Duodenal mucosa (tissue), 2 donors: Measurements from ENCODE around the gene MATCAP1.

Source experiments
- H3K27ac ChIP-seq: one replicate; pipeline ENCODE4 v1.7.0; 2013; ENCODE audit warnings: low read depth, low read length
- H3K27me3 ChIP-seq, 2 donors: one replicate each; pipeline ENCODE4 v1.7.0; 2013; ENCODE audit warnings: low read length in 2 of 2, control low read depth in 1 of 2; ENCODE audit not compliant: insufficient read depth in 2 of 2, control insufficient read depth in 1 of 2
- H3K36me3 ChIP-seq, 2 donors: one replicate each; pipeline ENCODE4 v1.7.0; 2013; ENCODE audit warnings: low read length in 2 of 2, control low read depth in 1 of 2; ENCODE audit not compliant: insufficient read depth in 2 of 2, control insufficient read depth in 1 of 2
- H3K4me1 ChIP-seq, 2 donors: one replicate each; pipeline ENCODE4 v1.7.0; 2013; ENCODE audit warnings: low read length in 2 of 2, control low read depth in 1 of 2; ENCODE audit not compliant: insufficient read depth in 2 of 2, control insufficient read depth in 1 of 2
- H3K4me3 ChIP-seq, 2 donors: one replicate each; pipeline ENCODE4 v1.7.0; 2013; ENCODE audit warnings: low read length in 2 of 2, low read depth in 1 of 2
- H3K9ac ChIP-seq, 2 donors: one replicate each; pipeline ENCODE4 v1.7.0; 2013; ENCODE audit warnings: low read length in 2 of 2, low read depth in 1 of 2
- H3K9me3 ChIP-seq, 2 donors: one replicate each; pipeline ENCODE4 v1.7.0; 2013; ENCODE audit warnings: low read length in 2 of 2, control low read depth in 1 of 2; ENCODE audit not compliant: control insufficient read depth in 1 of 2

Gene MATCAP1

DNA sequence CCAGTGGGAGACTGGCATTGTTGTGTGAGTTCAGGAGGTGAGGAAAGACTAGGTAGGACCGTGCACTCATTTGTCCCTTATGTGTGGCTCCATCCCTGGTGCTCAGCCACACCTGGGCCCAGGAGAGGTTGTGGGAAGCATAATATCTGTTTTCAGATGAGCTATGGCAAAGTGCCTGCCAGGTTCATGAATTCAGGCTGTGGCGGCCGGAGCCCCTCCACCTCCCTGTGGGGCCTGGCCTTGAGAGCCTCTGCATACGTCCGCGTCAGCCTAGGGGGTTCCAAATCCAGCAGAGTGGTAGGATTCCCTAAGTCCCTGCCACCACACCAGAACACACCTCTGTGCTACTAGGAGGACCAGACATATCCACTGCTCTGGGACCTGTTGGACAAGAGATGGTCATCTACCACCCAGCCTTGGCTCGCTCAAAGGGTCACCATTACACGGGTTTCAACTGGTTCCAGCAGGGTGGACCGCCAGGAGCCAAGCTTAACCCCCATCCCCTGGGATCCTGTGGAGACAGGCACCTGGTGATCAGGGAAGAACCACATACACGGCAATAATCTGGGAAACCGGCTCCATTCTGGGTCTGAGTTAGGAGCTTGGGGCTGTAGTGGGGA, 35.0 kb downstream of the MATCAP1 start:
- H3K27me3 ChIP-seq: no peaks in the 10 kb centered on the region
- no peak overlapping the region for H3K4me3 ChIP-seq
- H3K4me1 ChIP-seq: peaks cover 0 to 10% of the 10 kb centered on the region in 2 donors
- no peaks in the 10 kb centered on the region for H3K9me3 ChIP-seq
- H3K9ac ChIP-seq: no peak overlapping the region
- H3K27ac ChIP-seq: no peak overlapping the region
- H3K36me3 ChIP-seq: peaks cover 17 to 50% of the 10 kb centered on the region in 2 donors

- no peak overlapping the region for H3K4me3 ChIP-seq
- H3K9me3 ChIP-seq: no peaks in the 10 kb centered on the region
- no peak overlapping the region for H3K9ac ChIP-seq
- no peak overlapping the region for H3K27ac ChIP-seq
- H3K36me3 ChIP-seq: peaks cover 17 to 54% of the 10 kb centered on the region in 2 donors
- no peaks in the 10 kb centered on the region for H3K27me3 ChIP-seq
- peaks cover 0 to 10% of the 10 kb centered on the region in 2 donors for H3K4me1 ChIP-seq
These were observed 35.5 kb downstream of the MATCAP1 start for GRCh38 chr16:67148221-67148620.

DNA sequence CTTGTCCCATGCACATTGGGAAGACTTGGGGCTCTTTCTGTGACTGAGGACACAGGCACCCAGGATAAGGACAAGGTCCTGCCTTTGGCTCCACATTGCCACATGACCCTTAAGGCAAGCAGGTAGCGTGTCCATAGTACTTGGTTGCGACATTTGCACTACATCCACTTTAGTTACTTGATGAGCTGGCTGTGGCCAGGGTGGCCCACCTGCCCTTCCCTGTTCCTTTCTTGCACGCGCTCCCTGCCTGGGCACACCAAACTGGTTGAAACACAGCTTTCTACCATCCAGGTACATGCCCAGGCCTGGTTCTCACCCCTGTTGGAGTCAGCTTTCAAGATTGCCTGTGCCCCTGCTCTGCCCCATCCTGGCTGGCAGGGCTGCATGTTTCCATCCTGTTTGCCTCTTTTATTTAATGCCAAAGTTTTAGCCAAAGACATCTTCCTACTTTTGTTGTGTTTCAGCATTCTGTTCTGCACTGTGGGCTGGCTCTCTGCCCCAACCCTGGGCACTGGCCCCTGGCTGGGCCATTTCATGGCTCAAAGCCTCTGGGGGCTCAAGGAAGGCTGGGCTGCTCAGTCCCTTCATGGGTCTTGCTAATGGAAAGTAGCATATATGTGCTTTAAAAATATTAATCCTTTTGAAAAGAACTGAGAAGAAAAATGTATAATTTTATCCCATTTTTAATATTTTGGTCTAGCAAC, 36.2 kb downstream of the MATCAP1 start:
- H3K27ac ChIP-seq: no peak overlapping the region
- H3K4me3 ChIP-seq: no peak overlapping the region
- peaks cover 0 to 10% of the 10 kb centered on the region in 2 donors for H3K4me1 ChIP-seq
- H3K27me3 ChIP-seq: no peaks in the 10 kb centered on the region
- no peaks in the 10 kb centered on the region for H3K9me3 ChIP-seq
- H3K36me3 ChIP-seq: peaks cover 17 to 59% of the 10 kb centered on the region in 2 donors
- H3K9ac ChIP-seq: no peak overlapping the region

DNA sequence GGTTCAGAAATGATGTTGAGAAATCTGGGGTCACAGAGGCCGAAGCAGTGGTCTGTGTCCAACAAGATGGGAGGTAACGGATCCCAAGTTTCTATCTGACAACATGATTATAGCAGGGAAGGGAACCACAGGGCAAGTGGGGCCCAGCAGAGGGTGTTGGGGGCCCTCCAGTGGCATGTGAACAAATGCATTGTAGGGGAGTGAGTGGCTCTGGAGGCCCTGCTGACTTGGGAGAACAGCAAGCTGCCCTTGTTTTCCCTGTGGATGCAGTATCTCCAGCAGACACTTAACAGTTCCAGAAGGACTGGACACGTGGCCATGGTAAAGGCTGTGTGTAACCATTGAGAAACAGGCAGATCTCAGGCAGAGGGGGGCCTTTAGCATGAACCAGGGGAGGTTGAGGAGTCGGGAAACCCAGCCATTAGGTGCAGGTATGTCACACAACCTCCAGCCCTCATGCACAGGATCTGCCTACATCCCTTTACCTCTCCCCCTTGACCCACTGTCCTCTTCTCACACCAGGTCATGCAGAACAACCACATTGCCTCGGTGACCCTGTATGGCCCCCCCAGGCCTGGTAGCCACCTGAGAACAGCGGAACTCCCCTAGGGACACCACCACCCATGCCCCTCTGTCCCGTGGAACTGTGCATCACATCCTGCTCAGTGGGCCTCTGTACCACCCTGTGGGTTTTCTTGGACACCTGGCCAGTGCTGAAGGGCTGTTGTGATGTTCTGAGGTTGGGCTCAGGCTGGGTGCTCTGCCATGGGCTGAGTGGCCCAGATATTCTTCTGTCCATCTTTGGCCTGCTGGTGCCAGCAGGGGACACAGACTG, 37.0 kb downstream of the MATCAP1 start:
- Histone ChIP-seq H3K4me3 (no peak overlapping the region), H3K9ac (no peak overlapping the region), H3K9me3 (no peaks in the 10 kb centered on the region), H3K36me3 (peaks cover 17 to 68% of the 10 kb centered on the region in 2 donors), H3K4me1 (peaks cover 0 to 10% of the 10 kb centered on the region in 2 donors), H3K27ac (no peak overlapping the region), H3K27me3 (no peaks in the 10 kb centered on the region)

DNA sequence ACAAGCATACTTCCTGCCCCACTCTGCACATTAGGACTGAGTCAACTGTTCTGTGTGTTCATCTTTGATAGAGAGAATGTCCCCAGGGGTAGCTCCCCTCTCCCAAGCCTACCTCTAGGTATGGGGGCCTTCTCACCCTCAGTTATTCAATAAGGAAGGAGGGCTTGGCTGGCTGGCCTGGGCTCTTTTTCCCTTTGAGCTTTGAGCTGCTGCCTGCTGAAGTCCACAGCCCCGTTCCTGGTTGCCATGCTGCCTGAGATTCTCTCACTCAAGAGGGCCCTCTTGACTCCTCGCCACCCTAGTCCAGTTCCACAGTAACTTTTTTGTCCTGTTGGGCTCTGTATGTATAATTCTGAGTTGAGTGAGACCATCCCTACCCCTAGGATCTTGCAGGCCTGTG, 38.0 kb downstream of the MATCAP1 start:
- no peaks in the 10 kb centered on the region for H3K27me3 ChIP-seq
- peaks cover 0 to 3% of the 10 kb centered on the region in 2 donors for H3K4me1 ChIP-seq
- H3K4me3 ChIP-seq: no peak overlapping the region
- no peak overlapping the region for H3K9ac ChIP-seq
- no peak overlapping the region for H3K27ac ChIP-seq
- no peaks in the 10 kb centered on the region for H3K9me3 ChIP-seq
- H3K36me3 ChIP-seq: peaks cover 20 to 78% of the 10 kb centered on the region in 2 donors

DNA sequence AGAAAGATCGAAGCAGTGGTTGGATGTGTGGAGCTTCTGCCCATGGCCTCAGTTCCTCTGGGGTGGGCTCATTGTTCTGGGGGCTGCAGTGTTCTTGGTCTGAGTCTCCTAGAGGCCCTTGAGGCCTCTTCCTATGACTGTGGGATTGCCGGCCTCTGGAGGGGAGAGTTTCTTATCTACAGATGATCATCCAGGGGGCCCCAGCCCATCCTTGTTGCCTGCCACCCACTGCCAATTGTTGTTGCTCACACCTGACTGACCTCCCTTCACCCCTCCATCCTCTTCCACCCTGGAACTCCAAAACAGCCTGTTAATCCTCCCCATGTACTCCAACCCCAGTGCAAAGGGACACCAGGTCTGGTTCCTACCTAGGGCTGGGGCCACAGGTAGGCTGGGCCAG, 38.8 kb downstream of the MATCAP1 start:
- no peaks in the 10 kb centered on the region for H3K9me3 ChIP-seq
- H3K4me1 ChIP-seq: no peaks in the 10 kb centered on the region
- H3K4me3 ChIP-seq: no peak overlapping the region
- no peak overlapping the region for H3K27ac ChIP-seq
- peaks cover 28 to 86% of the 10 kb centered on the region in 2 donors for H3K36me3 ChIP-seq
- H3K9ac ChIP-seq: no peak overlapping the region
- no peaks in the 10 kb centered on the region for H3K27me3 ChIP-seq

DNA sequence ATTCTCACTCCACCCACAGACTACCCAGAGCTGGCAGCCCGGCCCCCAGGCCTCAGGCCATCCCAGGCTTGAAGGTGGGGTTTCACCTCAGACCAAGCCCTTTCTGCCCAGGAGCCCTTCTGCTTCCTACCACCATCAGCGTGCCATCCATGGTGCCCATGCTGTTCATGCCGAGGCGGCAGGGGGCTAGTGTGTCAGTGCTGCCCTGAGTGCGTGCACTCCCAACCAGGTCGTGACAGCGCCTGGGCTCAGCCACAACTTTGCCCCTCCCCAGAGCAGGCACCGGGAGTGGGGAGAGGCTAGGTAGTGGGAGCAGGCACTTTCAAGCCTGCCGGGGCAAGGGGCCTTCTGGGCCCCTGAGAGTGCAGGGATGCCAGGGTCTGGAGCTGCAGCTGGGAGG, 41.4 kb downstream of the MATCAP1 start:
- Histone ChIP-seq H3K9ac (no peak overlapping the region), H3K27me3 (no peaks in the 10 kb centered on the region), H3K36me3 (peaks cover 34 to 93% of the 10 kb centered on the region in 2 donors), H3K4me1 (no peaks in the 10 kb centered on the region), H3K27ac (no peak overlapping the region), H3K4me3 (no peak overlapping the region), H3K9me3 (no peaks in the 10 kb centered on the region)

DNA sequence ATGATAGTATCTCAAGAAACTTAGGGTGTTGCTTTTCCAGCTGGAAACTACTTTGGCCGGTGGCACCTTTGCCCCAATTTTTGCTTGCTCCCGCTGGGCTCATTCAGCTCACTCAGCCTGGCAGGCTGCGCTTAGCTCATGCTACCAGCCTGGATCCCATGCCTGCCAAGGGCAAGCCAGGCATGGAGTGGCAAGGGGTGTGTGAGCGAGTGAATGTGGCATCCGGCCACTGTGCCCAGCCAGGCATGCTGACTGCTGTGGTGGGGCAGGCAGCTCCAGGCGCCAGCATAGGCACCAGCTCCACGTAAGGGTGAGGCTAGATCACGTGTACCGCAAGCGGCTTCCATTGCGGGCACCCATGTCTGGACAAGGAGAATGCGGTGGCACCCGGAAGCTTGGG, 42.4 kb downstream of the MATCAP1 start:
- Histone ChIP-seq H3K27ac (no peak overlapping the region), H3K36me3 (peaks cover 33 to 87% of the 10 kb centered on the region in 2 donors), H3K9ac (no peak overlapping the region), H3K9me3 (no peaks in the 10 kb centered on the region), H3K4me3 (no peak overlapping the region), H3K4me1 (no peaks in the 10 kb centered on the region), H3K27me3 (no peaks in the 10 kb centered on the region)

GRCh38 chr16:67137605-67138004, 46.2 kb downstream of the MATCAP1 start:
- peaks cover 41 to 85% of the 10 kb centered on the region in 2 donors for H3K36me3 ChIP-seq
- H3K27me3 ChIP-seq: no peaks in the 10 kb centered on the region
- no peaks in the 10 kb centered on the region for H3K9me3 ChIP-seq
- no peaks in the 10 kb centered on the region for H3K4me1 ChIP-seq
- no peak overlapping the region for H3K9ac ChIP-seq
- no peak overlapping the region for H3K4me3 ChIP-seq
- no peak overlapping the region for H3K27ac ChIP-seq

DNA sequence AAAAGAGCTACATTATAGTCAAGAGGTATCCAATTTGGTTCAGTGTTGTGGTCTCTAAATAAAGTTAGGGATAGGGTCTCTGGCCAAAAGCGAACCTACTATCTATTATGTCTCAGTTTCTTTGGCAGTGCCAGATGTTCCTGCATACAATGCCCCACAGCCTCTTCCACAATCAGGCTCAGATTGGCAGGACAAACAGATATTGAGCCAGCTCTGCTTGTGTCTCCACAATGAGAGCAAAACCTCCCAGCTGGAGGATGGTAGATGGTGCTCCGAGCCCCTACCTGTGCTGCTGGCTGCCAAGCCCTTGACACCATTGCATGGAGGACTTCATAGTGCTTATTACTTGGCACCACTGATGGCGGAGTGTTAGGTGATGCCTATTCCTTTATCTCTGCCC, 54.3 kb downstream of the MATCAP1 start:
- H3K4me3 ChIP-seq: no peak overlapping the region
- no peaks in the 10 kb centered on the region for H3K9me3 ChIP-seq
- H3K9ac ChIP-seq: no peak overlapping the region
- H3K36me3 ChIP-seq: peaks cover 24 to 62% of the 10 kb centered on the region in 2 donors
- H3K4me1 ChIP-seq: no peaks in the 10 kb centered on the region
- H3K27me3 ChIP-seq: no peaks in the 10 kb centered on the region
- no peak overlapping the region for H3K27ac ChIP-seq
